Smooth muscle cell (in vitro differentiated cells): ENCODE results near the gene IKBKG. TPM values are rescaled to one million over a fixed set of nuclear protein-coding genes. Genes with fewer than 3 reads are reported as not detected.
"Not testable (repeated sequence)": the region's sequence is repeated elsewhere in the genome, so short reads cannot be mapped to it uniquely, and the experiment has no call there.

Source experiments
- DNase-seq: peaks from one replicate; lab custom pipeline; 2025; ENCODE audit not compliant: unreplicated experiment; lab: John Stamatoyannopoulos, UW
- H2AFZ ChIP-seq: fragments of 200-600 bp; sonication (generic); 2 replicates; pipeline ENCODE4 v1.6.0; 2016; ENCODE audit warnings: antibody characterized with exemption, low read depth, mild to moderate bottlenecking
- H3F3A ChIP-seq: fragments of 200-600 bp; sonication (generic); 2 replicates; pipeline ENCODE4 v1.6.0; 2017; ENCODE audit warnings: antibody characterized with exemption, low read depth
- H3K27ac ChIP-seq: fragments of 200-600 bp; sonication (generic); 2 replicates; pipeline ENCODE4 v1.5.1; 2016; ENCODE audit warnings: low read depth, mild to moderate bottlenecking
- H3K27me3 ChIP-seq: fragments of 200-600 bp; sonication (generic); 2 replicates; pipeline ENCODE4 v1.6.1; 2016; ENCODE audit warnings: low read depth, mild to moderate bottlenecking
- H3K36me3 ChIP-seq: fragments of 200-600 bp; sonication (generic); 2 replicates; pipeline ENCODE4 v1.5.1; 2016; ENCODE audit warnings: low read depth
- H3K4me1 ChIP-seq: fragments of 200-600 bp; sonication (generic); 2 replicates; pipeline ENCODE4 v1.5.1; 2016; ENCODE audit warnings: low read depth
- H3K4me2 ChIP-seq: fragments of 200-600 bp; sonication (generic); 2 replicates; pipeline ENCODE4 v1.6.0; 2016; ENCODE audit warnings: mild to moderate bottlenecking
- H3K4me3 ChIP-seq: fragments of 200-600 bp; sonication (generic); 2 replicates; pipeline ENCODE4 v1.5.1; 2016; ENCODE audit warnings: mild to moderate bottlenecking
- H3K79me2 ChIP-seq: fragments of 200-600 bp; sonication (generic); 2 replicates; pipeline ENCODE4 v1.6.0; 2016; ENCODE audit warnings: low read depth, mild to moderate bottlenecking
- H3K9ac ChIP-seq: fragments of 200-600 bp; sonication (generic); 2 replicates; pipeline ENCODE4 v1.6.0; 2016; ENCODE audit warnings: low read depth
- H3K9me3 ChIP-seq: fragments of 200-600 bp; sonication (generic); replicated peaks from 2 replicates; pipeline ENCODE4 v1.5.1; 2016; ENCODE audit warnings: low read depth
- H4K20me1 ChIP-seq: fragments of 200-600 bp; sonication (generic); 2 replicates; pipeline ENCODE4 v1.6.0; 2016; ENCODE audit warnings: low read depth
- CTCF ChIP-seq: fragments of 200-600 bp; sonication (generic); IDR thresholded peaks from 2 replicates; pipeline ENCODE4 v1.5.1; 2017; ENCODE audit warnings: borderline replicate concordance, mild to moderate bottlenecking, antibody characterized with exemption; ENCODE audit not compliant: insufficient read depth, poor library complexity, severe bottlenecking
- WGBS: methylation state at CpG from one replicate; pipeline ENCODE4 v1.1.7; 2016; ENCODE audit warnings: low lambda C conversion rate; 5-methylcytosine and 5-hydroxymethylcytosine counted together
- polyA plus RNA-seq: library from polyadenylated mRNA; unstranded; fragments of >200 nt; fragmentation: Nextera tagmentation; extraction: Ambion mirVana; gene quantifications from 2 replicates; pipeline ENCODE4 v1.2.1, GENCODE V29; 2016
- total RNA-seq: library from RNA; depleted of rRNA; stranded (reverse); fragments of >200 nt; gene quantifications from 2 replicates; pipeline ENCODE4 v1.2.3, GENCODE V29; 2014

Gene IKBKG
- total and polyA plus RNA-seq, 2 experiments from 2014 or later = 12.5 to 25.4 TPM

GRCh38 chrX:154546354-154547244 is 821 bp upstream of the IKBKG start, which contains the start of gene G6PD:
G6PD (minus strand) TSS chrX:154546846; CDS start chrX:154546155, 691 bp downstream.
- Histone ChIP-seq H3K27ac (peak within 1 kb of the TSS; percentile 91), H3K27me3 (no peaks in the 10 kb centered on the region), H2AFZ (peak within 1 kb of the TSS; percentile 74), H3K4me2 (peak within 1 kb of the TSS; percentile 80), H3K79me2 (peaks cover 33% of the 10 kb centered on the region), H3K9me3 (no peaks in the 10 kb centered on the region), H4K20me1 (no peaks in the 10 kb centered on the region), H3K4me3 (peak within 1 kb of the TSS; percentile 71), H3F3A (no peaks in the 10 kb centered on the region), H3K4me1 (no peaks in the 10 kb centered on the region), H3K36me3 (no peaks in the 10 kb centered on the region), H3K9ac (peak within 1 kb of the TSS; percentile 93)
- no peak for TF ChIP-seq CTCF
- WGBS = 42% methylated on average over 39 of the region's 92 CpGs
- DNase-seq = peak; percentile 76

- Histone ChIP-seq H3K4me3 (peak overlapping the region; percentile 71), H2AFZ (no peak overlapping the region), H3K9me3 (no peaks in the 10 kb centered on the region), H3K27ac (peak overlapping the region; percentile 91), H3K9ac (peak overlapping the region; percentile 93), H4K20me1 (no peaks in the 10 kb centered on the region), H3K4me2 (peak overlapping the region; percentile 80), H3K79me2 (peaks cover 33% of the 10 kb centered on the region), H3K36me3 (no peaks in the 10 kb centered on the region), H3K4me1 (no peaks in the 10 kb centered on the region), H3F3A (no peaks in the 10 kb centered on the region), H3K27me3 (no peaks in the 10 kb centered on the region)
- 40% methylated on average over 9 of the region's 9 CpGs for WGBS
- no peak for TF ChIP-seq CTCF
- no peak for DNase-seq
Observed at GRCh38 chrX:154548028-154548316, 552 bp downstream of the IKBKG start.

GRCh38 chrX:154549766-154550165 is 2.3 kb downstream of the IKBKG start:
- H3K4me2 ChIP-seq = no peak overlapping the region
- no peaks in the 10 kb centered on the region for H3K9me3 ChIP-seq
- no peak for TF ChIP-seq CTCF
- H3K4me1 ChIP-seq = no peaks in the 10 kb centered on the region
- H3K27me3 ChIP-seq = no peaks in the 10 kb centered on the region
- H2AFZ ChIP-seq = no peak overlapping the region
- no peaks in the 10 kb centered on the region for H3F3A ChIP-seq
- no peak overlapping the region for H3K4me3 ChIP-seq
- 89% methylated on average over 1 of the region's 1 CpG for WGBS
- H4K20me1 ChIP-seq = no peaks in the 10 kb centered on the region
- H3K79me2 ChIP-seq = peaks cover 35% of the 10 kb centered on the region
- no peaks in the 10 kb centered on the region for H3K36me3 ChIP-seq
- no peak for DNase-seq
- no peak overlapping the region for H3K27ac ChIP-seq
- H3K9ac ChIP-seq = no peak overlapping the region

GRCh38 chrX:154552112-154552806 is 4.8 kb downstream of the IKBKG start:
- WGBS = 83% methylated on average over 9 of the region's 18 CpGs
- peaks cover 26% of the 10 kb centered on the region for H3K79me2 ChIP-seq

GRCh38 chrX:154558060-154558690 is 10.8 kb downstream of the IKBKG start:
- H3K9ac ChIP-seq, H4K20me1 ChIP-seq, H3K27ac ChIP-seq, H2AFZ ChIP-seq, H3K4me3 ChIP-seq, H3K36me3 ChIP-seq, H3K79me2 ChIP-seq, H3K27me3 ChIP-seq, H3F3A ChIP-seq, H3K4me1 ChIP-seq, DNase-seq, H3K9me3 ChIP-seq, H3K4me2 ChIP-seq: not testable (repeated sequence)
- WGBS = 85% methylated on average over 5 of the region's 24 CpGs

More at GRCh38 chrX:154552112-154552806, 4.8 kb downstream of the IKBKG start:
- H3K27ac ChIP-seq, H3K4me3 ChIP-seq, DNase-seq, H3K9ac ChIP-seq, H3F3A ChIP-seq, H3K4me2 ChIP-seq, H3K4me1 ChIP-seq, H3K27me3 ChIP-seq, H4K20me1 ChIP-seq, H2AFZ ChIP-seq, H3K9me3 ChIP-seq, H3K36me3 ChIP-seq: not testable (repeated sequence)

- not testable (repeated sequence) for H3K36me3 ChIP-seq, H3K27me3 ChIP-seq, DNase-seq, H4K20me1 ChIP-seq, H3K79me2 ChIP-seq, H3F3A ChIP-seq, H3K27ac ChIP-seq, H3K9ac ChIP-seq, H3K9me3 ChIP-seq, H3K4me3 ChIP-seq, H2AFZ ChIP-seq, H3K4me1 ChIP-seq, H3K4me2 ChIP-seq
- WGBS = 88% methylated on average over 11 of the region's 21 CpGs
Observed at GRCh38 chrX:154558896-154559295, 11.5 kb downstream of the IKBKG start.
